WTC11 (cell line): ENCODE results near the gene MKLN1.

ENCODE experiments used
- CTCF ChIP-seq: fragments of 200-600 bp; IDR thresholded peaks from 2 replicates; pipeline ENCODE4 v1.8.0; 2022; ENCODE audit warnings: antibody characterized with exemption
- NR3C1 ChIP-seq: sonication (generic); formaldehyde crosslinking; conservative IDR thresholded peaks from 2 replicates; pipeline ENCODE4 v1.8.1; 2023; ENCODE audit warnings: low read depth, mild to moderate bottlenecking, missing genetic modification reagents

GRCh38 chr7:131346885-131347592, 19.4 kb downstream of the MKLN1 start:
- TF ChIP-seq CTCF (no peak), NR3C1 (CRISPR knock-in tag) (no peak)
